GM18505 (cell line): ENCODE results near the gene SLC9A3.

Experiments
- ATAC-seq: cut with Tn5 transposase; IDR thresholded peaks from one replicate; pipeline ENCODE4 v1.9.1; 2021; ENCODE audit not compliant: unreplicated experiment
- POLR2A ChIP-seq: IDR thresholded peaks from 4 replicates; pipeline ENCODE4 v1.6.1; 2011; ENCODE audit warnings: borderline replicate concordance; ENCODE audit not compliant: insufficient read depth, insufficient read length; ENCODE audit errors: extremely low read depth

The SLC9A3 gene

GRCh38 chr5:547086-547924, 23.1 kb upstream of the SLC9A3 start:
- no peak for TF ChIP-seq POLR2A

GRCh38 chr5:546376-546908, 22.2 kb upstream of the SLC9A3 start:
- no peak for ATAC-seq
- no peak for TF ChIP-seq POLR2A

More at GRCh38 chr5:547086-547924, 23.1 kb upstream of the SLC9A3 start:
- no peak for ATAC-seq

GRCh38 chr5:545641-546375, 21.6 kb upstream of the SLC9A3 start:
- no peak for TF ChIP-seq POLR2A
- ATAC-seq: no peak

GRCh38 chr5:544675-545355, 20.6 kb upstream of the SLC9A3 start:
- no peak for ATAC-seq
- TF ChIP-seq POLR2A: no peak

GRCh38 chr5:543755-544674, 19.8 kb upstream of the SLC9A3 start:
- no peak for TF ChIP-seq POLR2A
- ATAC-seq: peak; percentile 89

- ATAC-seq: peak; percentile 13
- no peak for TF ChIP-seq POLR2A
Observed at GRCh38 chr5:543351-543750, 19.1 kb upstream of the SLC9A3 start.

GRCh38 chr5:542319-543311, 18.4 kb upstream of the SLC9A3 start:
- no peak for ATAC-seq
- TF ChIP-seq POLR2A: no peak

GRCh38 chr5:541539-542318, 17.5 kb upstream of the SLC9A3 start:
- ATAC-seq: no peak
- TF ChIP-seq POLR2A: no peak

- ATAC-seq: no peak
- no peak for TF ChIP-seq POLR2A
Observed at GRCh38 chr5:540906-541538, 16.8 kb upstream of the SLC9A3 start.
